Gastroesophageal sphincter (tissue), 3 donors: ENCODE results near the gene MGAT5B.

Experiments
- CTCF ChIP-seq, 4 experiments: fragments of 200-600 bp in 2 of 4; fragments of 450-650 bp in 2 of 4; sonication (generic) in 1 of 4; IDR thresholded peaks; one replicate each; pipeline ENCODE4 v1.5.1; 2017 to 2019; ENCODE audit warnings: antibody characterized with exemption in 4 of 4, mild to moderate bottlenecking in 2 of 4, moderate library complexity in 2 of 4
- EP300 ChIP-seq: sonication (generic); formaldehyde crosslinking; IDR thresholded peaks from one replicate; pipeline ENCODE4 v1.6.1; 2017; ENCODE audit warnings: antibody characterized with exemption, mild to moderate bottlenecking

- TF ChIP-seq CTCF (IDR thresholded peaks at IDR 0.05), result no peak
- TF ChIP-seq EP300, result no peak
Observed at GRCh38 chr17:76957678-76958464, 89.7 kb downstream of the MGAT5B start.
